NCI-H2196 (cell line): ENCODE results near the gene SEZ6.

Experiments used
- DNase-seq: peaks from one replicate; lab custom pipeline; 2025; ENCODE audit not compliant: unreplicated experiment; lab: John Stamatoyannopoulos, UW

SEZ6 gene

GRCh38 chr17:28907709-28908475, 97.9 kb downstream of the SEZ6 start:
- DNase-seq: no peak

- DNase-seq: no peak
Measured at GRCh38 chr17:28906706-28907438, 99.0 kb downstream of the SEZ6 start.

- no peak for DNase-seq
Measured at GRCh38 chr17:28906276-28906675, 99.6 kb downstream of the SEZ6 start.
